SW 1271 (cell line): ENCODE data around the gene DPP6.
"Not testable (repeated sequence)": the region's sequence is repeated elsewhere in the genome, so short reads cannot be mapped to it uniquely, and the experiment has no call there.

Experiments used
- DNase-seq, 2 experiments: peaks; one replicate each; lab custom pipeline; 2025; lab: John Stamatoyannopoulos, UW

The DPP6 gene

DNA sequence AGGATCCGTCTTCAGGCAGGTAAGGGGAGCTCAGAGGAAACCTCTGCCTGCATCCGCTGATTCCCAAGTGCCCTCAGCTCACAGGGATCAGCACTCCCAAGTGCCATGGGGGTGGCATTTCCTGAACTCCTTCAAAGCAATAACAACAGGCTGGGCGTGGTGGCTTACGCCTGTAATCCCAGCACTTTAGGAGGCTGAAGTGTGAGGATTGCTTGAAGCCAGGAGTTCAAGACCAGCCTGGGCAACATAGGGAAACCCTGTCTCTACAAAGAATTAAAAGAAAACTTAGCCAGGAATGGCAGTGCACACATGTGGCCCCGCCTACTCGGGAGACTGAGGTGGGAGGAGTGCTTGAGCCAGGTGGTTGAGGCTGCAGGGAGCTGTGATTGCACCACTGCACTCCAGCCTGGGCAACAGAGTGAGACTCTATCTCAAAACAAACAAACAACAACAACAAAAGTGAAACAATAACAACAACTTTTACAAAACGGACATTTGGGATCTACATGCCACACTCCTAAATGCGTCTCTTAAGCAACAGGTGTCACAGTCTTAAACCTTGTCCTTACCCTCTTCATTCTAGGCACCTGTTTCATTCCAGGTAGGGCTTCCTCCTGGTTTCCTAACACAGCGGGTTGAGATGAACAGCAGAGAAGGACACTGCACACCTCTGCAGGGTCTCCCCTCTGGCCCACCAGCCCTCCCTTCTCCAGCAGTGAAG, 877.0 kb downstream of the DPP6 start:
- DNase-seq, result peak in 1 of 2 experiments; percentile 43

GRCh38 chr7:154931906-154932305, 879.7 kb downstream of the DPP6 start:
- no peak for DNase-seq

GRCh38 chr7:154934353-154934952, 882.3 kb downstream of the DPP6 start:
- DNase-seq, result not testable (repeated sequence)

GRCh38 chr7:154937837-154938236, 885.6 kb downstream of the DPP6 start:
- no peak for DNase-seq

DNA sequence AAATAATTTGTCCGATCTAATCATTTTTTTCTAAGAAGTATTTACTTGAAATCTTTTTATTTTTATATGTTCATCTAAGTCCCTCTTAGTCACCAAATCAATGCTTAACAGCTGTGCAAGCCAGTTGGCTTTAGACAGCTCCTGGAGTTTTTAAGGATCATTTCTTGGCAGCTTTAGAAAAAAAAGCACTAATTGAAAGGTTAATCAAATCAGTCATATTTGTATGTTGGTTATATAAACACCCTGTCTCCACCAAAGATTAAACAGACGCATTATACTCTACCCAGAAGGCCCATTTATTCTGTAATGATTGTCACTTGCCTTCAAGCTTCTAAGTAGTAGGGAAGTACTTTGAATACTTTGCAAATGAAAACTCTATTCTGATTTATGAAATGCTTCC, 890.5 kb downstream of the DPP6 start:
- DNase-seq, result no peak
